Thoracic aorta (tissue), 2 donors: ENCODE results near the gene SUSD4. TPM values are rescaled to one million over a fixed set of nuclear protein-coding genes. Genes with fewer than 3 reads are reported as not detected.

Source experiments
- ATAC-seq: fragments of 150-250 bp; one replicate; pipeline ENCODE4 v1.8.0; 2017; ENCODE audit warnings: low read depth; ENCODE audit not compliant: insufficient number of reproducible peaks, low FRiP score
- DNase-seq: peaks from one replicate; pipeline ENCODE4 v3.0.0-alpha.2; 2020; ENCODE audit warnings: low spot score
- H3K27ac ChIP-seq, 2 donors: fragments of 200-600 bp; sonication (generic); 1 replicate in 1 of 2; 2 replicates in 1 of 2; pipeline ENCODE4 v1.5.1; 2016; ENCODE audit warnings: mild to moderate bottlenecking in 2 of 2, moderate library complexity in 2 of 2
- H3K27me3 ChIP-seq: fragments of 200-600 bp; sonication (generic); replicated peaks from 2 replicates; pipeline ENCODE4 v1.6.0; 2016; ENCODE audit warnings: mild to moderate bottlenecking; ENCODE audit not compliant: insufficient read depth
- H3K36me3 ChIP-seq: fragments of 200-600 bp; sonication (generic); one replicate; pipeline ENCODE4 v1.5.1; 2016
- H3K4me1 ChIP-seq, 2 donors: fragments of 200-600 bp; sonication (generic); 1 replicate in 1 of 2; 2 replicates in 1 of 2; pipeline versions ENCODE4 v1.5.1 to v1.6.0; 2016; ENCODE audit warnings: low read depth in 2 of 2, mild to moderate bottlenecking in 1 of 2; ENCODE audit not compliant: control insufficient read depth in 1 of 2
- H3K4me3 ChIP-seq: fragments of 200-600 bp; sonication (generic); 2 replicates; pipeline ENCODE4 v1.5.1; 2016; ENCODE audit warnings: mild to moderate bottlenecking
- H3K9me3 ChIP-seq: fragments of 200-600 bp; sonication (generic); 2 replicates; pipeline ENCODE4 v1.5.1; 2016
- CTCF ChIP-seq: fragments of 200-600 bp; sonication (generic); IDR thresholded peaks from one replicate; pipeline ENCODE4 v1.5.1; 2019; ENCODE audit warnings: antibody characterized with exemption
- total RNA-seq, 2 donors: library from RNA; depleted of rRNA; stranded (reverse); fragments of >200 nt; gene quantifications; one replicate each; pipeline versions ENCODE4 v1.1.0 to v1.2.3, GENCODE V29; 2016

Gene SUSD4
- total RNA-seq, 2 donors from 2014 or later, result 1.6 TPM; not detected in 1

GRCh38 chr1:223249854-223250631, 113.9 kb downstream of the SUSD4 start:
- no peaks in the 10 kb centered on the region for H3K27me3 ChIP-seq
- no peak for TF ChIP-seq CTCF
- DNase-seq, result no peak
- H3K4me3 ChIP-seq, result no peak overlapping the region
- H3K27ac ChIP-seq, result no peak overlapping the region
- no peaks in the 10 kb centered on the region for H3K9me3 ChIP-seq
- H3K36me3 ChIP-seq, result no peaks in the 10 kb centered on the region
- no peaks in the 10 kb centered on the region for H3K4me1 ChIP-seq
- no peak for ATAC-seq

- Histone ChIP-seq H3K27me3 (no peaks in the 10 kb centered on the region), H3K4me1 (no peaks in the 10 kb centered on the region), H3K36me3 (no peaks in the 10 kb centered on the region), H3K27ac (no peak overlapping the region), H3K4me3 (no peak overlapping the region), H3K9me3 (no peaks in the 10 kb centered on the region)
- no peak for ATAC-seq
- DNase-seq, result no peak
- TF ChIP-seq CTCF, result no peak
These were observed 115.2 kb downstream of the SUSD4 start for GRCh38 chr1:223248770-223249140.

- no peaks in the 10 kb centered on the region for H3K4me1 ChIP-seq
- ATAC-seq (no peak), DNase-seq (no peak)
- H3K27me3 ChIP-seq, result no peaks in the 10 kb centered on the region
- no peaks in the 10 kb centered on the region for H3K36me3 ChIP-seq
- H3K9me3 ChIP-seq, result no peaks in the 10 kb centered on the region
- H3K27ac ChIP-seq, result no peak overlapping the region
- H3K4me3 ChIP-seq, result no peak overlapping the region
- TF ChIP-seq CTCF, result no peak
These were observed 115.8 kb downstream of the SUSD4 start for GRCh38 chr1:223248001-223248769.

GRCh38 chr1:223246476-223247112, 117.4 kb downstream of the SUSD4 start:
- no peak for TF ChIP-seq CTCF
- Histone ChIP-seq H3K4me1 (no peaks in the 10 kb centered on the region), H3K9me3 (no peaks in the 10 kb centered on the region), H3K27ac (no peak overlapping the region), H3K36me3 (no peaks in the 10 kb centered on the region), H3K27me3 (peaks cover 3% of the 10 kb centered on the region), H3K4me3 (no peak overlapping the region)
- DNase-seq, result no peak
- ATAC-seq, result no peak

- no peak for TF ChIP-seq CTCF
- no peak for ATAC-seq
These were observed 118.0 kb downstream of the SUSD4 start for GRCh38 chr1:223245983-223246382.

More at GRCh38 chr1:223245983-223246382, 118.0 kb downstream of the SUSD4 start:
- Histone ChIP-seq H3K4me3 (no peak overlapping the region), H3K27me3 (peaks cover 3% of the 10 kb centered on the region), H3K9me3 (no peaks in the 10 kb centered on the region), H3K27ac (no peak overlapping the region), H3K4me1 (no peaks in the 10 kb centered on the region), H3K36me3 (no peaks in the 10 kb centered on the region)
- no peak for DNase-seq
